Caco-2 (cell line): Measurements from ENCODE around the gene NKD1. TPM values are rescaled to one million over a fixed set of nuclear protein-coding genes. Genes with fewer than 3 reads are reported as not detected.
"Not testable (repeated sequence)": the region's sequence is repeated elsewhere in the genome, so short reads cannot be mapped to it uniquely, and the experiment has no call there.

ENCODE experiments used
- BruUV-seq: library from RNA; stranded (reverse); fragments of 400-500 nt; replicated peaks from 2 replicates; lab custom pipeline; 2021; lab: Mats Ljungman, UMichigan
- CTCF ChIA-PET: fragments of 300-600 bp; sonication (Branson Sonifier 250); formaldehyde crosslinking; loops from one replicate; lab custom pipeline; 2022; ENCODE audit warnings: antibody characterized with exemption; lab: Charles Lee
- POLR2A ChIA-PET: fragments of 300-600 bp; sonication (Branson Sonifier 250); formaldehyde crosslinking; loops from one replicate; lab custom pipeline; 2022; ENCODE audit warnings: antibody characterized with exemption; lab: Charles Lee
- DNase-seq, 2 experiments: peaks; one replicate each; pipeline versions ENCODE4 v3.0.0 to v3.0.0-alpha.2; 2020 to 2022
- H3K27me3 ChIP-seq: replicated peaks from 2 replicates; pipeline ENCODE4 v1.6.0; 2011; ENCODE audit warnings: low read length; ENCODE audit not compliant: control insufficient read depth, insufficient read depth
- H3K36me3 ChIP-seq: 2 replicates; pipeline ENCODE4 v1.5.1; 2011; ENCODE audit warnings: low read length; ENCODE audit not compliant: control insufficient read depth, insufficient read depth
- H3K4me1 ChIP-seq: fragments of 250-450 bp; sonication (Bioruptor Pico); 2 replicates; pipeline ENCODE4 v1.5.1; 2020; ENCODE audit warnings: mild to moderate bottlenecking
- H3K4me3 ChIP-seq: 2 replicates; pipeline ENCODE4 v1.5.1; 2011; ENCODE audit warnings: low read depth, mild to moderate bottlenecking, control low read depth, low read length
- H3K9me3 ChIP-seq: fragments of 250-450 bp; sonication (Bioruptor Pico); 2 replicates; pipeline ENCODE4 v1.5.1; 2020; ENCODE audit warnings: mild to moderate bottlenecking, moderate library complexity
- H3K27ac Mint-ChIP-seq: one replicate; pipeline ENCODE4 v1.8.0; 2022; ENCODE audit warnings: mixed read lengths; ENCODE audit not compliant: unreplicated experiment
- H3K27me3 Mint-ChIP-seq: one replicate; pipeline ENCODE4 v1.8.0; 2022; ENCODE audit warnings: mixed read lengths; ENCODE audit not compliant: insufficient read depth, unreplicated experiment
- H3K36me3 Mint-ChIP-seq: one replicate; pipeline ENCODE4 v1.8.0; 2022; ENCODE audit warnings: mild to moderate bottlenecking, mixed read lengths; ENCODE audit not compliant: insufficient read depth, unreplicated experiment
- H3K4me1 Mint-ChIP-seq: one replicate; pipeline ENCODE4 v1.8.0; 2022; ENCODE audit warnings: low read depth, mixed read lengths; ENCODE audit not compliant: unreplicated experiment
- H3K4me3 Mint-ChIP-seq: one replicate; pipeline ENCODE4 v1.8.0; 2022; ENCODE audit warnings: mild to moderate bottlenecking, moderate library complexity, mixed read lengths; ENCODE audit not compliant: unreplicated experiment
- H3K9me3 Mint-ChIP-seq: one replicate; pipeline ENCODE4 v1.8.0; 2022; ENCODE audit warnings: mixed read lengths; ENCODE audit not compliant: unreplicated experiment
- CTCF ChIP-seq, 2 experiments: fragments of 200-600 bp in 1 of 2; IDR thresholded peaks; 1 replicate in 1 of 2; 2 replicates in 1 of 2; pipeline versions ENCODE4 v1.5.1 to v1.8.0; 2011 to 2022; ENCODE audit warnings: antibody characterized with exemption in 1 of 2, control low read depth in 1 of 2, inconsistent platforms in 1 of 2, low read depth in 1 of 2, low read length in 1 of 2, mild to moderate bottlenecking in 1 of 2, moderate library complexity in 1 of 2; ENCODE audit not compliant: insufficient read depth in 1 of 2, severe bottlenecking in 1 of 2, unreplicated experiment in 1 of 2
- intact Hi-C: fragments of 100-400 bp; cut with micrococcal nuclease; formaldehyde crosslinking; loops from one replicate; pipeline ENCODE4 v1.10.0; 2022; ENCODE audit not compliant: unreplicated experiment
- total RNA-seq: library from RNA; stranded (reverse); gene quantifications from 2 replicates; pipeline ENCODE4 v1.2.3, GENCODE V29; 2022

NKD1 gene
- total RNA-seq, 1 experiment from 2014 or later = 54.9 TPM

- TF ChIP-seq CTCF (IDR thresholded peaks at IDR 0.05; ENCODE audit: insufficient read depth in 1 of 2, low read depth in 1 of 2, low read length in 1 of 2, severe bottlenecking in 1 of 2, unreplicated experiment in 1 of 2) = no peak
- Histone ChIP-seq H3K4me3 (no peak overlapping the region), H3K36me3 (no peaks in the 10 kb centered on the region), H3K4me1 (peaks cover 12% of the 10 kb centered on the region), H3K9me3 (peaks cover 20% of the 10 kb centered on the region), H3K27me3 (no peaks in the 10 kb centered on the region)
- peaks cover 5% of the 10 kb centered on the region for H3K36me3 Mint-ChIP-seq
- peaks cover 7% of the 10 kb centered on the region for H3K4me1 Mint-ChIP-seq
- H3K4me3 Mint-ChIP-seq = no peak overlapping the region
- ChIA-PET POLR2A (no interaction called here), CTCF (no interaction called here)
- BruUV-seq = no TSS peak
- H3K9me3 Mint-ChIP-seq = peaks cover 52% of the 10 kb centered on the region
- no peak overlapping the region for H3K27ac Mint-ChIP-seq
- intact Hi-C loops = no loop called here
- DNase-seq = no peak
- H3K27me3 Mint-ChIP-seq = no peaks in the 10 kb centered on the region
Observed at GRCh38 chr16:50534556-50534955, 13.6 kb upstream of the NKD1 start.

GRCh38 chr16:50534958-50535357, 13.2 kb upstream of the NKD1 start:
- TF ChIP-seq CTCF (IDR thresholded peaks at IDR 0.05; ENCODE audit: insufficient read depth in 1 of 2, low read depth in 1 of 2, low read length in 1 of 2, severe bottlenecking in 1 of 2, unreplicated experiment in 1 of 2) = no peak
- Mint-ChIP-seq H3K27me3 (no peaks in the 10 kb centered on the region), H3K9me3 (peaks cover 48% of the 10 kb centered on the region), H3K27ac (no peak overlapping the region), H3K4me1 (peaks cover 7% of the 10 kb centered on the region), H3K4me3 (no peak overlapping the region), H3K36me3 (peaks cover 5% of the 10 kb centered on the region)
- intact Hi-C loops = no loop called here
- no peak overlapping the region for H3K4me3 ChIP-seq
- POLR2A ChIA-PET = no interaction called here
- CTCF ChIA-PET = no interaction called here
- peaks cover 16% of the 10 kb centered on the region for H3K9me3 ChIP-seq
- H3K36me3 ChIP-seq = no peaks in the 10 kb centered on the region
- no TSS peak for BruUV-seq
- peaks cover 12% of the 10 kb centered on the region for H3K4me1 ChIP-seq
- no peaks in the 10 kb centered on the region for H3K27me3 ChIP-seq
- DNase-seq = no peak

- Histone ChIP-seq H3K4me3 (no peak overlapping the region), H3K4me1 (peaks cover 12% of the 10 kb centered on the region), H3K36me3 (no peaks in the 10 kb centered on the region), H3K9me3 (peaks cover 9% of the 10 kb centered on the region; the same call in 1 of the 2 replicates), H3K27me3 (no peaks in the 10 kb centered on the region)
- H3K4me1 Mint-ChIP-seq = no peaks in the 10 kb centered on the region
- intact Hi-C loops = no loop called here
- no TSS peak for BruUV-seq
- H3K27me3 Mint-ChIP-seq = no peaks in the 10 kb centered on the region
- CTCF ChIA-PET = no interaction called here
- DNase-seq = no peak
- POLR2A ChIA-PET = no interaction called here
- H3K9me3 Mint-ChIP-seq = peaks cover 41% of the 10 kb centered on the region
- no peak overlapping the region for H3K27ac Mint-ChIP-seq
- TF ChIP-seq CTCF (IDR thresholded peaks at IDR 0.05; ENCODE audit: insufficient read depth in 1 of 2, low read depth in 1 of 2, low read length in 1 of 2, severe bottlenecking in 1 of 2, unreplicated experiment in 1 of 2) = no peak
- peaks cover 4% of the 10 kb centered on the region for H3K36me3 Mint-ChIP-seq
- no peak overlapping the region for H3K4me3 Mint-ChIP-seq
Observed at GRCh38 chr16:50535506-50536257, 12.5 kb upstream of the NKD1 start.

- POLR2A ChIA-PET = not testable (repeated sequence)
Observed at GRCh38 chr16:50536258-50536645, 11.9 kb upstream of the NKD1 start.

More at GRCh38 chr16:50536258-50536645, 11.9 kb upstream of the NKD1 start:
- CTCF ChIA-PET, H3K4me3 ChIP-seq, BruUV-seq, intact Hi-C loops, H3K27me3 Mint-ChIP-seq, H3K27ac Mint-ChIP-seq, H3K9me3 ChIP-seq, H3K27me3 ChIP-seq, H3K36me3 Mint-ChIP-seq, DNase-seq, H3K4me1 Mint-ChIP-seq, H3K4me3 Mint-ChIP-seq, H3K36me3 ChIP-seq: not testable (repeated sequence)
- peaks cover 39% of the 10 kb centered on the region for H3K9me3 Mint-ChIP-seq
- peaks cover 12% of the 10 kb centered on the region for H3K4me1 ChIP-seq
